Measurements from ENCODE around the gene NLRC5.
"Not testable (repeated sequence)": the region's sequence is repeated elsewhere in the genome, so short reads cannot be mapped to it uniquely, and the experiment has no call there.

The NLRC5 gene

DNA sequence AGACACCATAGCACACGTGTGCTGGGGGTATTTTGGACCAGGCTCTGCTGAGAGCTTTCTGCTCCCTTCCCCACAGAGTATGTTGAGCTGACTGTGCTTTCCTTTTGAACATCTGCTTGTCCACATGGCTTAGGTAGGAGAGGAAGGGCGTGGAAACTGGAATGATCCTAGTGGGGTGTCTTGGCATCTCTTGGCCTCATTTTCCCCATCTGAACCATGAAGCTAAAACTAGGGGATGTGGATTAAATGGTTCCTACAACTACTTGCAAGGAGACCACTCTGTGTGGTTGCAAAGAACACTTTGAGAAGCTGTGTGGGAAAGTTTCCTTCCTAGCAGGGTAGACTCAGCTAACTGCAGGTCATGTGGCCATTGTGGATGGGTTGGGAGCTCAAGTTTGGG, 6.7 kb upstream of the NLRC5 start:
- DNase-seq: no peak

GRCh38 chr16:56983211-56983751, 6.1 kb upstream of the NLRC5 start:
- DNase-seq: no peak

- no peak for DNase-seq
Measured at GRCh38 chr16:56984639-56985038, 4.7 kb upstream of the NLRC5 start.

DNA sequence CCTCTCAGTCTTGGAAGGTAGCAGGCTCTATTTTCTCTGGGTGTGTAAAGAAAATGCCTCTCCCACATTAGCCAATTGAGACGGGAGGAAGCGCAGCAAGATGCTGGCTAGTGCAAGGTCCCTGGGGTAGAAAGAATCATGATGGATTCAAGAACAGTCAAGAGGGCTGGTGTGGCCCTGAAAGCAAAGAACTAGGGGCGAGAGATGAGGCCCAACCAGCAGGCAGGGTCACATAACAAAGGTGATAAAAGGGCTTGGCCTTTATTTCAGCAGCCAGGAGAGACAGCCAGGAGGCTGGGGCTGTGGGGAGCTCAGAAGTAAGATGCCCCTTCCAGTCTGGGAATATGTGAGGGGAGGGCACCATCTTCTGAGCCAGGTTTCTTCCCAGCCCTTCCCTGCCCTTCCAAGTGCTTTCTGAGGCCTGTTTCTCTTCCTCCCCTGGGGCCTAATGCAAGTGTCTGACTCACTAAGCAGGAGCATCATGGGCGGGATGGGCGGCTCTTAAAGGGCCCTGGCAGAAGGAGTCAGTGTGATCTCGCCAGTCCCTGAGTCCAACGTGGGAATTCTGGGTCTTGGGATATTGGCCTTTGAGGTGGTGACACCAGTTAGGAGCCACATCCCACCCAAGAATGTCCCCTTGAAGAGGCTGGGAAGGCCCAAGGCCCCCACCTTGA, 3.9 kb upstream of the NLRC5 start:
- no peak for DNase-seq

DNA sequence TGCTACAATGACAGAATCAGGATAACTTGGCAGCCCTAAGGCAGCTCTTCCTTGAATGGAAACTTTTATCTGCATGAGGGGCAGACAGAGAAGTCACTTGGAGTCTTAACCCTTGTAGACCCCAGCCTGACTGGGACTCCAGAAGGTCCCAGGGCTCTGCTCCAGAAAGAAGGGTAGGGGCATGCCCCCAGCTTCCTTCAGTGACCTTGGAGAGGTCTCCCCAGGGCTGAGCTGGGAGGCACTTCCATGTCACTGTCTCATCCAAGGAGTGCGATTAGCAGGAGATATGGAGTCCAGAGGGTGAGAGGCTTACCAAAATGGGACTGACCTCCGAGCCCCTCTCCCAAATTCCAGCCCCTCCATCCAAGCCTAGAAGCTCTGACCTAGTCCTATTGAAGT, 3.4 kb upstream of the NLRC5 start:
- no peak for DNase-seq

- no peak for DNase-seq
Measured at GRCh38 chr16:56986361-56986760, 3.0 kb upstream of the NLRC5 start.

DNA sequence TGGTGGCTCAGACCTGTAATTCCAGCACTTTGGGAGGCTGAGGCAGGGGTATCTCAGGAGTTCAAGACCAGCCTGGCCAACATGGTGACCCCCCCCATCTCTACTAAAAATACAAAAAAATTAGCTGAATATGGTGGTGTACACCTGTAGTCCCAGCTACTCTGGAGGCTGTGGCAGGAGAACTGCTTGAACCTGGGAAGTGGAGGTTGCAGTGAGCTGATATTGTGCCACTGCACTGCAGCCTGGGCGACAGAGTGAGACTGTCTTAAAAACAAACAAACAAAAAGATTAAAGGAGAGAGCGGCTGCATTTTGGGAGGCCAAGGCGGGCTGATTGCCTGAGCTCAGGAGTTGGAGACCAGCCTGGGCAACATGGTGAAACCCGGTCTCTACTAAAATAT, 2.4 kb upstream of the NLRC5 start:
- DNase-seq: not testable (repeated sequence)

DNA sequence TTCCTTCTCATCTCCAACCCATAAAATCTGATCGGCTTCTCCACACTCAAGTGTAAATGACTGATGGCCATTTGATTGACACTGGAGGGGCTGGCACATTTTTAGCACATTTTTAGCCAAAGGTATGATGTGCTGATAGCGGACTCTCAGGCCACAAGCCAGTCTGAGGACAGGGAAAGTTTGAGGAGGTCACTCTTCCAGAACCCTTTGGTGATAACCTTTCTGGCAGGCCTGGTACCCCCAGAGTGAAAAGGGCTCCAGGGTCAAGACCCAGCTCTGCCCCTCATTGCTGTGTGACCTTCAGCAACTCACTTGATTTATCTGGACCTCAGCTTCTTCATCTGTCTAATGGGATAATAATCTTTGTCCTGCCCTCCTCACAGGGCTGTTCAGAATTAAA, 1.7 kb upstream of the NLRC5 start:
- DNase-seq: no peak

GRCh38 chr16:56988161-56988947, 1.0 kb upstream of the NLRC5 start:
- no peak for DNase-seq

- no peak for DNase-seq
Measured at GRCh38 chr16:56989988-56990387, 631 bp downstream of the NLRC5 start.

- DNase-seq: no peak
Measured at GRCh38 chr16:56990407-56991286, 1.3 kb downstream of the NLRC5 start.

GRCh38 chr16:56992431-56992830, 3.1 kb downstream of the NLRC5 start:
- not testable (repeated sequence) for DNase-seq

DNA sequence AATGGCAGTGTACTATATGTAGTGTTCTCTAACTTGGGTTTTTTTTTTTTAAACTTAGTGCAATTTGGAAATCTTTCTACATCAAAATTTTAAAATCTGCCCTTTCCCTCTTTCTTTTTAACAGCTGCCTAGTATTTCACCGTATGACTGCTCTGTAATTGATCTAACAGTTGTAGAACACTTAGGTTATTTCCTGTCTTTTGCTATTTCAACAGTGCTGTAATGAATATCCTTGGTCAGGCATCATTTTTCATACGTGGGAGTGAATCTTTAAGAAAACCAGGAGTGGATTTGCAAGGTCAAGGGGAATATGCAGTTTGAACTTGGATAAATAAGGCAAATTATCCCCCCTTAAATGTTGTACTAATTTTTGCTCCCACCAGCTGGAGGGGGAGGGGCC, 3.8 kb downstream of the NLRC5 start:
- no peak for DNase-seq

- DNase-seq: no peak
Measured at GRCh38 chr16:56994311-56994710, 5.0 kb downstream of the NLRC5 start.

DNA sequence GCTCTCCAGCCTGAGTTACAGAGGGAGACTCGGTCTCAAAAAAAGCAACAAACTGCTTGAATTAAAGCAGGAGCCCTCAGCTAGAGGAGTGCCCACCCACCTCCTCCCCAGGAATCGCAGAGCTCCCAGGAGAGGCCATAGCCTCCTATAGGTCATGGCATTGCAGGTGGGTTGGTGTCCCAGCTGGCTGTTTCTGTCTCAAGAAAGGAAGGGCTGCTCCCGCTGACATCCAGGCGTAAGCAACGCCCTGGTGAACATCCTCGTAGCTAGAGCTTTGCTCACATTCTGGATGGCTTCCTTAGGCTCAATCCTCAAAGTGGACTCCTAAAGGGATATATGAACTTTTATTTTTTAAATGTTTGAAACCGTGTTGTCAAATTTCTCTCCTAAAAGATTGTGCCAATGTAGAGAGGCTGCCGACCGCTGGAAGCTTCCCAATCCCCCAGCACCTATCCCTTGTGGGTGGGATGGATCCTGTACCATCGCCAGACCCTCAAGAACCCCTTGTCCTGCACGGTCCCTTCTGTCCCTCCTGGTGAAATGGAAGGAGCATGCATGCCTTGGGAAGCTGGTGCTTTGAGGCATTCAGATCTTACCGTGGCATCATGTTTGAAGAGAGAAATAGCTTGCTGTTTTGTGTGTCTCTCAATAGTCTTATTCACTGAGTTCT, 5.9 kb downstream of the NLRC5 start:
- DNase-seq: no peak

- no peak for DNase-seq
Measured at GRCh38 chr16:56997264-56997663, 7.9 kb downstream of the NLRC5 start.

DNA sequence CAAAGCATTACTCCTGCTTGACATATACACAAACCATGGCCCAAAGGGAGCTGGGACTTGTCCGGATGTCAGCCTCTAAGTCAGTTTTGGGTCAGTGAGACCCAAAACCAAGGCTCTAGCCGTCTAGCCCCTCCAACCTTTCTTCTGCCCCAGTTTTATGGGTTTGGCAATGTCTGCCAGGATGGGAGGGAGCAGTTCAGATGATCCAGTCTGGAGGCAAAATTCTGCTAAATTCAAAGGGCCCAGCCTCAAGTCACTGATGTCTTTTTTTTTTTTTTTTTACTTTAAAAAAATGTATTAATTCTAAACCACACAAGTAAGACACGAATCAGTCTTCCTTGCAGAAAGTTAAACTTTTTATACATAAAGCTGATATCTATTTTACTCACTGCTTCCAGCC, 8.6 kb downstream of the NLRC5 start:
- DNase-seq: no peak

- DNase-seq: no peak
Measured at GRCh38 chr16:56998352-56998751, 9.0 kb downstream of the NLRC5 start.

DNA sequence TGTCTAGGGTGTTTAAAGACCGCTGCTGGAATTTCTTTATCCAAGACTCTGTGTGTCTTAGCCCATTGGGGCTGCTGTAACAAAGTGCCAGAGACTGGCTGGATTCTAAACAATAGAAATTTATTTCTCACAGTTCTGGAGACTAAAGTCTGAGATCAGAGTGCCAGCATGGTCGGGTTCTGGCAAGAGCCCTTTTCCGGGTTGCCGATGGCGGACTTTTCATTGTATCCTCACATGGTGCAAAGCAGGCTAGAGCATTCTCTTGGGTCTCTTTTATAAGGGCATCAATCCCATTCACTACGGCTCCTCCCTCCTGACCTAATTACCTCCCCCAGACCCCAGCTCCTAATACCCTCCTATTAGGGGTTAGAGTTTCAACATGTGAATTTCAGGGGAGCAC, 9.5 kb downstream of the NLRC5 start:
- no peak for DNase-seq

DNA sequence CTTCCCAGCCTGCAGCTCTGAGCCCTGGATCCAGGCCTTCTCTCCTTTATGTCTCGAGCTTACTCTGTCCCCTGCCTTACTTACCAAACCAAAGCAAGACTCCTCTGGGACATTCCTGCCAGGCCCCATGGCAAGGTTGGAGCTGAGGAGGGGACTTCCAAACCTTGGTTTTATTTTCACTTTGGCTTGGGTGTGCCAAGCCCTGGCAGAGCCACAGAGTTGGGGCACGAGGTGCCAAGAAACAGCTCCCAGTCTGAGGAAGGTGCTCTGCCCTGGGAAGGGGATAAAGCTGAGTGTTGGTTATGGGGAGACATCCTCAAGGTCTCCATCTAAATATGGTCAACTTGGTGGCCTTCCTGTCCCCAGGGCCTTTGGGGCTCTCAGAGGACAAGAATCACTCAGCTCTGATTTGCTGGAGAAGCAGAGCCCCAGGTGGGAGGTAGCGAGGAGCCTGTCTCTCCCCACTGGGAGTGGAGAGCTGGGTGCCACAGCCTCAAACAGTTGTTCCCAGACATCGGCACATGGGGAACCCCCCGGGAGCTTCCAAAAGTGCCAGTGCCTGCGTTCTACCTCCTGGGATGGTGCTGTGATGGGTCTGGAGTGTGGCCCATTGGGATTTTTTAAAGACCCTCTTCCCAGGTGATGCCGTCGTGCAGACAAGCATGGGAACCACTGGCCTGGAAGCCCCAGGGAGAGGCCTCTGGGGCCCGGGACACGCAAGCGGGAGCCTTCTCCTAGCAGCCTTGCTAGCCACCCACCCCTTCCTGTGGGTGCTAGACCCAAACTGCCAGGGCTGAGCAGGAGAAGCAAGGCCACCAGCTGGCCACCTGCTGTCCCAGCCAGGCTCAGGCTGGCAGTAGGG, 10.3 kb downstream of the NLRC5 start:
- peak; percentile 61 for DNase-seq

DNA sequence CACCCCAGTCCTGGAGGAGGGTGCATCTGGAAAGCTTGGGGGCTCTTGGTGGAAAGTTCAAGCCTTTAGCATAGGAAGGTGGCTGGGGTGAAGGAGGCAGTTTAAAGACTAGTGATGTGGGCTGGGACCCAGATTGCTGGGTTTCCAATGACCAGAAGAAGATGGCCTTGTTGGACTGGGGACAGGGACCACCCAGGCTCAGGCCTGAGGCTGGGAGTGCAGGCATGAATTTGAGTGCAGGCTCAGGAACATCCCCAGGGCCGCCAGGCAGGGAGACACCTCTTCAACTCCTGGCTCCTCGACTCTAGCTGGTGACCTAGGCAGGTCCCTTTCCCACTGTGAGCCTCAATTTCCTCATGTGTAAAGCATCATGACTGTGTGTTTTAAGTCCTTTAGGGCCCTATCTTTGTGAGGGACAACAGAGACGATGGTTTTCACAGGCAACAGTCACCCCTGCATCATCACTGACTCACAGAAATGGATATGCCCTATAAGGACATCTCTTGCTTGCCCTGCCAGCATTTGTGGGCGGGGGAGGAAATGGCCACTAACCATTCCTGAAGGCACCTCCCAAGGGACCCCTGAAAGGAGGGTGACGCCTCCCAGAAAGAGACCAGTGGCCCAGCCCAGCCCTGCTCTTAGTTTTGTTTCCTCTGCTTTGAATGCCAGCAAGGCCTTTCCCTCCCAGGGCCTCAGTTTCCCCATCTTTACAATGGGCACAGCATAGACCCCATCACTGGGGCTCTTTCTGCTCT, 11.1 kb downstream of the NLRC5 start:
- DNase-seq: no peak

All from CD4-positive, alpha-beta T cell treated with Interleukin-12 subunit alpha and Interleukin-12 subunit beta, for 1 hour (primary cell).